HG03565 (cell line): ENCODE data around the gene PDIA2.
"Not testable (repeated sequence)": the region's sequence is repeated elsewhere in the genome, so short reads cannot be mapped to it uniquely, and the experiment has no call there.

Source experiments
- ATAC-seq: cut with Tn5 transposase; IDR thresholded peaks from one replicate; pipeline ENCODE4 v1.9.1; 2021; ENCODE audit warnings: mild to moderate bottlenecking, moderate library complexity; ENCODE audit not compliant: unreplicated experiment

PDIA2 gene

DNA sequence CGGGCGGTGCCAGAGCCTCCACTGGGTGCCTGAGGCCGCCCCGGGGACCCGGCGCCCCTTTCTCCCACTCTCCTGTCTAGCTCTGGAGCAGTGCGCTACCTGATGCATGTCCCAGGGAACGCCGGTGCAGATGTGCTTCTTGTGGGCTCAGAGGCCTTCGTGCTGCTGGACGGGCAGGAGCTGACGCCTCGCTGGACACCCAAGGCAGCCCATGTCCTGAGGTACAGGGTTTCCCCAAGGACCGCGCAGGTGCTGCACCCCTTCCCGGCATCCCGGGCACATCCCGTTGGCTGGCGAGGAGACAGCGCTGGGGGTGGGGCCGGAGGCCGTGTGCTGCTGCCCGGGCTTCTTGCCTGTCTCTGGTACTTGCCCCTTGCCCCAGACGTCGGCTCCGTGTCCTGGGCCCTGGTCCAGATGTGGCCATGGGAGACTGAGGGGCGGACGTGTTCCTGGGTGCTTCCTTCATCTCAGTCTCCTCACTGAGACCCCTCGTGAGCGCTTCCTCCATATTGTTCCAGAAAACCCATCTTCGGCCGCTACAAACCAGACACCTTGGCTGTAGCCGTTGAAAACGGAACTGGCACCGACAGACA is 19.7 kb upstream of the PDIA2 start:
- no peak for ATAC-seq

DNA sequence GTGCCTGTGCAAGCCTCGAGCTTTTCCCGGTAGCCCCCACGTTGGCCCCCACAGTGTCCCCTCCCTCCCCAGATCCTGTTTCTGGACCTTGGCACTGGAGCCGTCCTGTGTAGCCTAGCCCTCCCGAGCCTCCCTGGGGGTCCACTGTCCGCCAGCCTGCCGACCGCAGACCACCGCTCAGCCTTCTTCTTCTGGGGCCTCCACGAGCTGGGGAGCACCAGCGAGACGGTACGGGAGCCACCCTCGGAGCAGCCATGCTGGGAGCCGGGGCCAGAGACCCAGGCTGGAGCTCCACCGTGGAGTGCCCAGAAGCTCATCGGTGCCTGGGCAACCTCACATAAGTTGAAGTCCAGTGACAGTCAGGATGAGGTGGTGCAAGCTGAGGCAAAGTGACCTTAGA is 19.0 kb upstream of the PDIA2 start:
- no peak for ATAC-seq

DNA sequence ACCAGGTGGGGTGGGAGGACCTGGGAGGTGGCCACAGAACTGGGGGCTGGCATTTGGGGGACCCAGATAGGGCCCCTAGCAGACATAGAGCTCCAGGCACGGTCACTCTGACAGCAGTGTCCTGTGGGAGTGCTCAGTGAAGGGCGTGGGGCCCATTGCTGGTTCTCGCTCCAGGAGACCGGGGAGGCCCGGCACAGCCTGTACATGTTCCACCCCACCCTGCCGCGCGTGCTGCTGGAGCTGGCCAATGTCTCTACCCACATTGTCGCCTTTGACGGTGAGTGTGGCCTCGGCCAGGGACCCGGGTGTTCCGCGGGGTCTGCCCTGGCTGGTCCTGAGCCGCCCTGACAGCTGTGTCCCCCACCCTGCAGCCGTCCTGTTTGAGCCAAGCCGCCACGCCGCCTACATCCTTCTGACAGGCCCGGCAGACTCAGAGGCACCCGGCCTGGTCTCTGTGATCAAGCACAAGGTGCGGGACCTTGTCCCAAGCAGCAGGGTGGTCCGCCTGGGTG is 18.5 kb upstream of the PDIA2 start:
- ATAC-seq, result no peak

DNA sequence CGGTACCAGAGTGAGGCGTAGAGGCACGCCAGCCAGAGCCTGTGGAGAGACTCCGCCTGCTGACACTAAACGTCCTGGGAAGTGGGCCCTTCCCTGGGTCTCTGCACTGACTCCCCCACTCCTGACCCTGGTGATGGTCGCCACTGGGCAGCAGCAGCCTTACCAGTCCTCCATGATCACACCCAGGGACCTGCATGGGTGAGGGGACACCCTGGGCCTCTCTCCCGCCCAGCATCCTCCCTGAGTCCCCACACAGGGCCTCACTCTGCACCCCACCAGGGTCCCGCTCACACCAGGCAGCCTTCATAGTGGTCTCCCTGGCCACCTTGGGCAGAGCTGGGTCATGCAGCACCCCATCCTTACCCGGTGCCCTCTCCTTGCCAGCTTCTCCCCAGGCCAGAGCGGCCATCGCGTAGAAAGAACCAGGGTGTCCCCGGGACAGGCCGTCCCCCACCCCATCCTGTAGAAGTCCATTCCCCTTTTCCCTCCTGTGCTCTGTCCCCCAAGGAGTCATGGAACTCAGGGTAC is 17.9 kb upstream of the PDIA2 start:
- no peak for ATAC-seq

DNA sequence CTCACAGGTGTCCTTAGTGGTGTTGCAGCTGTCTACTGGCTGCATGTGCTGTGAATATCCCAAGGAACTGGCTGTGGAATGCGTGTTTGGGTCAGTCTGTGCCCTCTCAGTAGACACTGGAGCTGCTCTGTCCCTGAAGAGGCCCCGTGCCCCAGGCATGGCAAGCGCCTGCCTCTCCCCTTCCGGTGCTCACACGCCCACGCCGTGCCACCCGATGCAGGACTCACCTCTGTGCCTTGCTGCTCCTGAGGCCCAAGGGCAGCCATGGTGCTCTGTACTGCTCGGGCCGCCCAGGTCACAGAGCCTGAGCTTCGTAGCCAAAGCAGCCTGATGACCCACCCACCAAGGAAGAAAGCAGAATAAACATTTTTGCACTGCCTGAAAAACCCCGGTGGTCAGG is 17.3 kb upstream of the PDIA2 start:
- no peak for ATAC-seq

GRCh38 chr16:266258-267164 is 16.5 kb upstream of the PDIA2 start:
- ATAC-seq, result no peak

- ATAC-seq, result not testable (repeated sequence)
Measured at GRCh38 chr16:267562-267961, 15.4 kb upstream of the PDIA2 start.

DNA sequence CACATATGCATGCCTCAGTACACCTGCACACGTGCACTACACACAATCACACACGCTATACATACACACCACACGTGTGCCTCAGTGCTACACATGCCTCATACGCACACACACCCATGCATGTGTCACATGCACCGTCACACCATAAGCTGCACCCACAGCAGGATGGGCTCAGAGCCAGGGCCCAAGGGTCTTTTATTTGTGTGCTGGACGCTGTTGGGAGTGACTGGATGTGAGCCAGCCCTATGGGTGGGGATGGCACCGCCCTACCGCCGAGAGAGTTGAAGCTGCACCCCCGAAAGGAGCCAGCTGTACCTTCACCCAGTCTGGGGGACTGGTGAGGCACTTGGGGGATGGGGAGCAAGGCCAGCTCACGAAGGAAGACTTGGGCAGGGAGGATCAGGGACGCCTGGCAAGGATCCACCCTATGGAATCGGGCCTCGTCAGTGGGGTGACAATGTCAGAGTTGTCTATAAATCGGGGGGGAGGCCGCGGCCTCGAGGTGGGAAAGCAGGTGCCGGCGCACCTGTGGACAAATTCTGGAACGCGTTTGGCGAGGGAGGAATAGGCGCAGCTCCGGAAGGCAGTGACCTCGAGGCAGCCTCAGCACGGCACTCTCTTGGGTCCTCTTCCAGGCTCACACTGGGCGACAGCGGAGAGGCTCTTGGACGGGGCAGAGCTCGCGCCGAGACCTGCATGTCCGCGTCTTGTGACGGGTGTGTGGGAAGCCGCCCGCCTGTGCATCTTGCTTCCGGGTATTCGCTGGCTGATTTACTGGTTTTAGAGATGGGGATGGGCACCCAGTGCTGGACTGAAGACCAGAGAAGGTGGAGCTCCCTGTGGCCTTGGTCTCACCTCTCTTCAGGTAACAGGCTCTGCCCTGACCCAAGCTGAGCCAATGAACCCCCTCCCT is 14.6 kb upstream of the PDIA2 start:
- no peak for ATAC-seq

- no peak for ATAC-seq
Measured at GRCh38 chr16:269061-269796, 13.7 kb upstream of the PDIA2 start.

- ATAC-seq, result no peak
Measured at GRCh38 chr16:270381-271255, 12.3 kb upstream of the PDIA2 start.

GRCh38 chr16:272633-273546 is 10.1 kb upstream of the PDIA2 start:
- ATAC-seq, result no peak

DNA sequence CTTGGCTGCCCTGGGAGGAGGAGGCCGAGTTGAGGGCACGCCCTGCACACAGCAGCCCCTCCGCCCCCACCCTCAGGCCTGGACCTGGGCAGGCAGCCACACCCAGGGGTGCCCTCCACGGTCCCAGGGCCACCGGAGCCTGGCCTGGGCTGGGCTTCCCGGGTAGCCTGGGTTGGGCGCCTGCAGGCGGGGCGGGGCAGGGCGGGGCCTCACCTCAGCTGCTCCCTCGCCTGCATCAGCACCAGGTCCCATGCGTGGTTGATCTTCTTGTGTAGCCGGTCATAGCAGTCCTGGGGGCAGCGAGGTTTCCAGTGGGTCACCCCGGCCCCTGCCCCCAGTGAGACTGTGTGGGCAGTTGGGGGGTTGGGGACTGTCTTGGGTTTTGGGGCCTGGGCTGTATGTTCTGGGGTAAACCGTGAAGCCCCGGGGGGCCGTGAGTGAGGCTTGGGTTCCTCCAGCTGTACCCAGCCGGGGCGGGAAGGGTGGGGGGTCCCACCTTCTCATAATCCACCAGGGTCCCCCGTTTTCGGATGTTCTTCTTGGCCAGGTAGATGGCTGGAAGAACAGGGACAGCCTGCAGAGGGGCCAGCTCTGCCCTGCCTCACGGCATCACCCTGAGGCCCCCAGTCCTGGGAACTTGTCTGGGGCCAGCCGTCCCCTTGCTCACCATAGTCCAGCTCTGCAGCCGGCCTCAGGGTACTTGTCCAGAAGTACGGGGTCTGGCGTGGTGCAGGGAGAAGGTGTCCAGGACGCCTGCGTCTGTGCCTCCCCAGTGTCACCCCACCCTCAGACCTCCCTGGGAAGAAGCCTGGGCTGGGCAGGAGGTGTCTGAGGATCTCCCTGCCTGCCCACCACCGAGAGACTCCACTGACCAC is 9.2 kb upstream of the PDIA2 start:
- ATAC-seq, result no peak

- no peak for ATAC-seq
Measured at GRCh38 chr16:275041-275641, 7.8 kb upstream of the PDIA2 start.

DNA sequence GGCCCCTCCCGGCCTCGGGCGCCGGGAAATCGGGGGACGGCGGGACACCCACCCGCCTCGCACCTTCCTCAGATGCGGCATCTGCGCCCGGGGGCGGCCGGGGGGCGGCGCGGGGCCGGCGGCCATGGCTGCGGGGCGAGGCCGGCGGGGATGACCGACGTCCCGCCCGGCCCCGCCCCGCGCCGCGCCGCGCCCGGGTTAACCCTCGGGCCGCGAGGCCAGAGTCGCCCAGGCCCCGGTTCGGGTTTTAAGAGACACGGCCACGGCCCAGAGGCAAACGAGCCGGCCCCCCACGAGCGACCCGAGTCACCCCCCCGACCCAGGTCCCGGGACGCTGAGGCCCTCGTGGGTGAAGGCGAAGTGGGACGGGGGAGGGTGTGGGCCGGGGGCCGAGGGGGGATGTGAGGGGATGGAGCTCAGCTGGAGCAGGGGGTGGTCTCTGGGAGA is 7.2 kb upstream of the PDIA2 start, which contains the start of gene RGS11:
TSS of gene RGS11 (minus strand) at position 159 of the 447 bp plus-strand sequence. CDS start at position 126, 33 bp downstream.
- no peak for ATAC-seq

DNA sequence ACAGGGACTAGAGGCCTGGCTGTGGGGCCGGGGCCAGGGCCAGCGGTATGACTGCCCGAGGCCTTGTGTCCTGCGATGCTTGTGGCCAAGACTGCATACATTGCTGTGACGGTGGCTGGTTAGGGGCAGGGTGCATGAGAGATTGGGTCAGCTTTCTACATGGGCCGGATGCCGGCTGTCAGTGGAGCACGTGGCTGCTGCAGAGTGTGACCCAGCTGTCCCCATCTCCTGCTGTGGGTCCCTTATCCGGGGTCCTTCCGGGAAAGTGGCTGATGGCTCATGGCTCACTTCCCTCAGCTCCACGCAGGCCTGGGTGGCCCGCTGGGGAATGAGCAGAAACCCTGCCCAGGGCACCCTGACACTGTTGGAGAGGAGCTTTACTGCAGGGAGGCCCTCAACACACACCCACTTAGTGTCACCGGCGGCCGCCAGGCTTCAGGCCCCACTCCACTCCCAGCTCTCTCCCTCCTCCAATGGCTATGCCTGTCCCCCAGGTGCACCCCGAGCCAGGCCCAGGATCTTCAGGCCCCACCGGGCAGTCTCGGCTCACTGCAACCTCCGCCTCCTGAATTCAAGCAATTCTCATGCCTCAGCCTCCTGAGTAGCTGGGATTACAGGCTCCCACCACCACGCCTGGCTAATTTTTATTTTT is 6.4 kb upstream of the PDIA2 start:
- ATAC-seq, result no peak

- ATAC-seq, result no peak
Measured at GRCh38 chr16:278863-279366, 4.0 kb upstream of the PDIA2 start.
